GM12801 (cell line): Measurements from ENCODE around the gene GK.

Experiments used
- CTCF ChIP-seq: IDR thresholded peaks from one replicate; pipeline ENCODE4 v1.5.1; 2011; ENCODE audit warnings: control low read depth; ENCODE audit not compliant: insufficient read length; ENCODE audit errors: extremely low read depth

The GK gene

GRCh38 chrX:30653415-30654131 lies at the start of gene GK:
Gene GK, plus strand, starts transcription at chrX:30653423. Its CDS starts 115 bp downstream, at chrX:30653538.
- no peak for TF ChIP-seq CTCF

GRCh38 chrX:30607155-30607554 lies 46.1 kb upstream of the GK start:
- no peak for TF ChIP-seq CTCF

GRCh38 chrX:30610026-30610425 lies 43.2 kb upstream of the GK start:
- TF ChIP-seq CTCF = no peak

- no peak for TF ChIP-seq CTCF
Observed at GRCh38 chrX:30612250-30612655, 41.0 kb upstream of the GK start.

- TF ChIP-seq CTCF = no peak
Observed at GRCh38 chrX:30613721-30614120, 39.5 kb upstream of the GK start.

GRCh38 chrX:30615229-30615628 lies 38.0 kb upstream of the GK start:
- no peak for TF ChIP-seq CTCF

GRCh38 chrX:30618160-30618765 lies 35.0 kb upstream of the GK start:
- no peak for TF ChIP-seq CTCF
